ENCODE measurements around the gene CIRBP. TPM values are rescaled to one million over a fixed set of nuclear protein-coding genes. Genes with fewer than 3 reads are reported as not detected.

CIRBP gene
- total RNA-seq, 1 donor from 2014 or later: 434 TPM

DNA sequence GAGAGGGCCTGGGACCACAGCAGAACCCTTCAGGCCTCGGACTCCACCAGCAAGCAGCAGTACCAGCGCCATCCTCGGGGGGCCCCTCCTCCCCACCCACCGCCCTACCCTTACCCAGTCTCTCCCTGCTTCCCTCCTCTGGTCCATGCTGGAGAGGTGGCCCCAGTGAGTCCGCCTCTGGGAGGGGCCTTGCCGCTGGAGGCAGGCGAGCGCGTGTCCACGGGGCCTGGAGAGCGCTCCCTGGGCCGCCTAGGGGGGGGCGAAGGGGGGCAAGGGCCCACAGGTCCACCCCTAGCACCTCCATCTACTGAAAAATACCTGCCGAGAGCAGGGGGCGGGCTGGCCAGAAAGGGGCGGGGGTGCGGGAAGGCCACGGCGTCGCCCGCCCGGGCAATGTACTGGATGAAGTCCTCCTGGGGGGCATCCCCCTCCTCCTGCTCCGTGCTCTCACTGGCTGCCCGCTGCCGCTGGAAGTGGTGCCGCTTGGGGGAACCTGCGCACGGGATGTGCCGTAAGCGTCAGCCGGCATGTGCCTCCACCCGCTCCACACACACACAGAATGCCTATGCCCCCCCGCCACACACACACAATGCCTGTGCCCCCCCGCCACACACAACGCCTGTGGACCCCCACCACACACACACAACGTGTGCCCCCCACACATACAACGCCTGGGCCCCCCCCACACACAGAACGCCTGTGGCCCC is 38.2 kb upstream of the CIRBP start:
- DNase-seq: no peak

GRCh38 chr19:1231729-1232637 is 37.1 kb upstream of the CIRBP start:
- DNase-seq: peak; percentile 67

DNA sequence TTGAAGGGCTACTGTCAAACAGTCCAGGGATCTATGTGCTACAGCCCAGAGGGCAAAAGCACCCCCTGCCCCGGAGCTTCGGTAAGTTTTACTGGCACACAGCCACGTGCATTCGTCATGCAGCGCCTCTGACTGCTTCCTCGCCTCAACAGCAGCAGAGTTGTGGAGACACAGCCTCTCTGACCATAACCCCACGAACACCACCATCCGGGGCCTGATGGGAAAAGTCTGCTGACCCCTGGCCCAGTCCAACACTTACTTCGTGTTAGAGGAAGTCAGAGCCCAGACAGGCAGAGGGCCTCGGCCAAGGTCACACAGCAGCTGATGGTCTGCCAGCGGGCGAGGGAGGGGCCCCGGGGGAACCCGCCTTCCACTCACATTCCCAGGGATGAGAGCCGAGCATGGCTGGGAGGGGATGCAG is 36.5 kb upstream of the CIRBP start:
- DNase-seq: peak; percentile 71

DNA sequence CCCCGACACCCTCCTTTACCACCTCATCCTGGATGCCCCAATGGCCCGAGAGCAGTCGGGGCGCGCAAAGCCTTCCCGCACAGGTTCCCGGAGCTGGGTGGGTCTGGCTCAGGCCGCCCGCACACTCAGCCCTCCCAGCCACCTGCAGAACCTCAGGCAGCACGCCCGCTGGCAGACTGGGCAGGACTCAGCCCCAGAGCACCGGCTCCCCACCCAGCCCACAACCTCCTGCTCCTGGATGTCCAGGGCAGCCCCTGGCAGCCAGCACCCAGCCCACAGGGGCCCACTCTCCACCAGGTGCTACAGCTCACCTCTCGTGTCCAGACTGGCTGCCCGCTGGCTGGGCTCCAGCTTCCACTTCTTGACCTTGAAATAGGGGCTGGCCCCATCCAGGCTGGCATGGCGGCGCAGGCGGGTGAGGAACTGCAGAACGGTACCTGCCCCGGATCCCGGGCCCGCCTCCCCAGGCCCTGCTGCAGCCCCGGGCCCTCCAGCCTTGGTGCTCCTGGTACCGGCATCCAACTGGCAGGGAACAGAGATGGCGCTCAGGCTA is 35.9 kb upstream of the CIRBP start:
- DNase-seq: no peak

GRCh38 chr19:1234051-1234954 is 34.8 kb upstream of the CIRBP start:
- no peak for DNase-seq

DNA sequence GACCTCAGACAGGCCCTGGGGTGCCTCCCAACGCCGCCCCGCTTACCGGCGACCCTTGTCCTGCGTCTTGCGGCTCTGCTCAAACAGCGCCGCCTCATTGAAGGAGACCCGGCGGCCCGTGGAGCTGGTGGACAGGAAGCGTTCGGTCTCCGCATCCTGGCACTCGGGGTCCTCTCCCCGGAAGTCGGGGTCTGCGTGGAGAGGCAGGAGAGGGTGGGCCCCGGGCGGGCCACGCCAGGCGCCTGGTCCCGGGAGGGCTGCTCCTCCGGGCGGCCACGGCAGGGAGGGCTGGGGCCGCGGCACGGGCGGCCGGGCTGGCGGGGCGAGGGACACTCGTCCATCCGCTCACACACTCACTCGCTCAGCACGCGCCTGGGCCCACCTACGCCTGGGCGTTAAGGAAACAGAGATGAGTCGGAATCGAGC is 34.2 kb upstream of the CIRBP start:
- no peak for DNase-seq

GRCh38 chr19:1235625-1236538 is 33.2 kb upstream of the CIRBP start:
- DNase-seq: no peak

- no peak for DNase-seq
These were observed 32.6 kb upstream of the CIRBP start for GRCh38 chr19:1236576-1236975.

- DNase-seq: no peak
These were observed 32.0 kb upstream of the CIRBP start for GRCh38 chr19:1237027-1237659.

- DNase-seq: peak; percentile 67
These were observed 31.3 kb upstream of the CIRBP start, which contains the start of gene CBARP for GRCh38 chr19:1237754-1238368. Gene CBARP (minus strand): TSS chr19:1238005. CDS start chr19:1236100, 1,905 bp downstream.

GRCh38 chr19:1238369-1239303 is 30.5 kb upstream of the CIRBP start:
- no peak for DNase-seq

DNA sequence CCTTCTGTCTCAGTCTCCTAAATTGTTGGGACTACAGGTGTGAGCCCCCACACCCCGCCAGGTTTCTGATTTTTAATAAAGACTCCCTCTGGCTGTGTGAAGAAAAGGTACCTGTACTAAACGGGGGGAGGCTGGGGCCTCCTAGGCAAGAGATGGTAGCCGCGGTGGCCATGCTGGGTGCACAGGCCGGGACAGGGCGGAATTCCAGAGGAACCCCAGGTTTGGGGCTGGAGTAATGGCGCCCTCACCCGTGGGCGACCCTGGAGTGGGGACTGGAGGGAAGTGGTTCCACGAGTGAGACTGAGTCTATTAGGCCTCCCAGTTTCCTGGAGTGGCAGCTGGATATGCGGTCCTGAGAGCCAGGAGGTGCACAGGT is 29.7 kb upstream of the CIRBP start:
- no peak for DNase-seq

DNA sequence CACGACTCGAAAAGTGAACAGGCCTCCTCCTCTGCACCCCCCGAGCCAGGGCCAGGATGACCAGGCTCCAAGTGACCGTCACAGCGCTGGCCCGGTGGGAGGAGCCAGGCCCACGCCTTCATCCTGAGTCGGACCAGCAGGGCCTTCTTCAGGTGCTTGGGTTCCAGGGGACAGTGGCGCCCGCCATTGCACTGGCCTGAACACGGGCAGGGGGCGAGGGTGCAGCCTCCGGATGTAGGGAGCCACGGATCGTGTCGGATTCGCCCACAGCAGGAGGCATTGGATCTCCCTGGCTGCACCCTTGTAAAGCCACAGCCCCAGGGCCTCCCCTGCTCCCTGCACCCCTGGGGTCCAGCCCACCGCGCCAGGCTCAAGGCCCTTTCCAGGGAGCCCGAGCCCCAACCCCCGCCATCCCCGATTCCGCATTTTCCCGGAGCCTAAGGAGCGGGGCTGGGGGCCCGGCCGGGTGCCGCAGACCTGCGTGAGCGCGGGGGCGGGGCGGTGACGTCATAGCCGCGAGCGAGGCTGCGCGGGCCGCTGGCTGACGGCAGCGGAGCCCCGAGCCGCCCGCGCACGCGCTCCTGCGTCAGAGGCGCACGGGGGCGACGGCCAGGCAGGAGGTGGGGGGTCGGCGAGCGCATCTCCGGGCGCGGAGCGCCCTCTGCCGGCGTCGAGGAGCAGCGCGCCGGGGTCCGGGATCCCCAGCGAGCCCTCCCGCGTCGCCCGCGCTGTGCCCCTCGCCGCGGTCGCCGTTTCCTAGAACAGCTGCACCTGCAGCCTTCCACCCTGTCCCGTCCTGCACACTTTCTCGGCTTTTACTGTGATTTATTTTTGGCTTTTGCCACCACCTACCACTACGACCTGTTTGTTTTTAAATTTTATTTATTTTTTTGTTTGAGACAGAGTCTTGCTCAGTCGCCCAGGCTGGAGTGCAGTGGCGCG is 29.1 kb upstream of the CIRBP start:
- peak; percentile 97 for DNase-seq

DNA sequence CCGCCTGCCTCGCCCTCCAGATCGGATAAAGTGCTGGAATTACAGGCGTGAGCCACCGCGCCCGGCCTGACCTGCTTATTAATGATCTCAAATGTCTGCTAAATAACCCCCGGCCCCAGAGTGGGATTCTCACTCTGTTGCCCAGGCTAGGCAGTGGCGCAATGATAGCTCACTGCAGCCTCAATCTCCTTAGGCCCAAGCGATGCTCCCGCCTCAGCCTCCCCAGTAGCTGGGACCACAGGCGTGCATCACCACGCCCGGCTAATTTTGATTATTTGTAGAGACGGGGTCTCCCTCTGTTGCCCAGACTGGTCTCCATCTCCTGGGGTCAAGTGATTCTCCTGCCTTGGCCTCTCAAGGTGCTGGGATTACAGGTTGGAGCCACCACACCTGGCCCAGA is 28.2 kb upstream of the CIRBP start:
- DNase-seq: no peak

- peak; percentile 98 for DNase-seq
These were observed 27.6 kb upstream of the CIRBP start, which contains the start of gene ATP5F1D for GRCh38 chr19:1241417-1242095. Gene ATP5F1D (plus strand): TSS chr19:1241751. CDS start chr19:1241851, 100 bp downstream.

GRCh38 chr19:1243768-1244692 is 25.1 kb upstream of the CIRBP start:
- DNase-seq: peak; percentile 91
